Small intestine (tissue), 7 donors: ENCODE data around the gene OFD1. TPM values are rescaled to one million over a fixed set of nuclear protein-coding genes. Genes with fewer than 3 reads are reported as not detected.
A peak's percentile ranks its signal among the peaks of the same experiment; 100 is the strongest.

Source experiments
- DNase-seq, 2 donors: peaks; one replicate each; pipeline versions ENCODE4 v3.0.0 to v3.0.0-alpha.2; 2013
- FAIRE-seq: peaks from 2 replicates; lab custom pipeline; 2012; peaks lifted over from hg19 to GRCh38; lab: Jason Lieb, UNC
- H3K27ac ChIP-seq, 3 donors: one replicate each; pipeline ENCODE4 v1.5.1; 2013; ENCODE audit warnings: low read length in 2 of 3, mild to moderate bottlenecking in 2 of 3, control low read depth in 1 of 3, inconsistent platforms in 1 of 3, low read depth in 1 of 3, moderate library complexity in 1 of 3
- H3K27me3 ChIP-seq, 3 donors: one replicate each; pipeline ENCODE4 v1.6.1; 2013; ENCODE audit warnings: low read length in 3 of 3, inconsistent platforms in 1 of 3; ENCODE audit not compliant: control insufficient read depth in 3 of 3, insufficient read depth in 3 of 3
- H3K36me3 ChIP-seq, 3 donors: one replicate each; pipeline ENCODE4 v1.6.1; 2013; ENCODE audit warnings: low read length in 3 of 3, inconsistent platforms in 1 of 3, low read depth in 1 of 3, mild to moderate bottlenecking in 1 of 3, moderate library complexity in 1 of 3; ENCODE audit not compliant: control insufficient read depth in 3 of 3, insufficient read depth in 2 of 3
- H3K4me1 ChIP-seq, 3 donors: one replicate each; pipeline ENCODE4 v1.6.1; 2013; ENCODE audit warnings: low read length in 2 of 3, inconsistent platforms in 1 of 3, low read depth in 1 of 3, mild to moderate bottlenecking in 1 of 3, moderate library complexity in 1 of 3; ENCODE audit not compliant: control insufficient read depth in 3 of 3, insufficient read depth in 2 of 3
- H3K4me3 ChIP-seq, 3 donors: one replicate each; pipeline ENCODE4 v1.5.1; 2013; ENCODE audit warnings: low read length in 3 of 3, control low read depth in 1 of 3, inconsistent platforms in 1 of 3, low read depth in 1 of 3, mild to moderate bottlenecking in 1 of 3, moderate library complexity in 1 of 3
- H3K9me3 ChIP-seq, 2 donors: one replicate each; pipeline ENCODE4 v1.6.1; 2013; ENCODE audit warnings: low read depth in 1 of 2, low read length in 1 of 2; ENCODE audit not compliant: control insufficient read depth in 2 of 2, insufficient read depth in 1 of 2
- WGBS, 3 donors: extraction: QIAGEN DNeasy Blood & Tissue Kit; methylation state at CpG; one replicate each; pipeline ENCODE4 v1.1.7; 2013; 5-methylcytosine and 5-hydroxymethylcytosine counted together
- polyA plus RNA-seq, 4 donors: library from polyadenylated mRNA; stranded (reverse) in 3 of 4; unstranded in 1 of 4; fragments of 200-250 nt in 3 of 4; fragments of 120-200 nt in 1 of 4; gene quantifications; one replicate each; pipeline versions ENCODE4 v1.2.1 to v1.2.3, GENCODE V29; 2013
- donor health status: healthy with polysubstance abuse.
- donor health status: control.
- donor health status: control.
- donor health status: Bipolar disorder and iron deficiency.
- donor health status: healthy.

OFD1 gene
- polyA plus RNA-seq, 4 donors: 18.3 to 71.3 (median 53.6) TPM

DNA sequence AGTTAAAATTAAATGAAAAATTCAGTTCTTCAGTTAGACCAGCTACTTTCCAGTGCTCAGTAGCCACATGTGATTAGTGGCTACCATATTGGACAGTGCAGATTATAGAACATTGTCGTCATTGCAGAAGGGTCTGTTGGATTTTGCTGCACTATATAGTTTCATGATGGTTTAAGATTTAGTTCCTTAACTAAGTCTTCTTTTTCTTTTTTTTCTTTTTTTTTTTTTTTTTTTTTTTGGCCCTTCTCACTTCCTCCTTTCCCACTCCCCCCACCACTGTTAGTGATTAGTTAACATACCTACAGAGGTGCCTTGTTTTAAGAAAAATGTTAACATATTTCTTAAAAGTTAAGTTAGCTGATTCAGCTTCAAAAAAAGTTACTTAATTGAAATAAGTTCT, 36.6 kb upstream of the OFD1 start:
- Histone ChIP-seq H3K9me3 (no peaks in the 10 kb centered on the region), H3K4me1 (peaks cover 1 to 6% (median 5%) of the 10 kb centered on the region in 3 donors), H3K36me3 (peaks cover 0 to 2% (median 0%) of the 10 kb centered on the region in 3 donors), H3K27ac (peak overlapping the region in 1 of 3 donors; percentile 24), H3K4me3 (no peak overlapping the region), H3K27me3 (no peaks in the 10 kb centered on the region)
- DNase-seq (no peak), FAIRE-seq (no peak)
- WGBS, 3 donors: 83 to 96% (median 89%) methylated on average over 1 of the region's 1 CpG

DNA sequence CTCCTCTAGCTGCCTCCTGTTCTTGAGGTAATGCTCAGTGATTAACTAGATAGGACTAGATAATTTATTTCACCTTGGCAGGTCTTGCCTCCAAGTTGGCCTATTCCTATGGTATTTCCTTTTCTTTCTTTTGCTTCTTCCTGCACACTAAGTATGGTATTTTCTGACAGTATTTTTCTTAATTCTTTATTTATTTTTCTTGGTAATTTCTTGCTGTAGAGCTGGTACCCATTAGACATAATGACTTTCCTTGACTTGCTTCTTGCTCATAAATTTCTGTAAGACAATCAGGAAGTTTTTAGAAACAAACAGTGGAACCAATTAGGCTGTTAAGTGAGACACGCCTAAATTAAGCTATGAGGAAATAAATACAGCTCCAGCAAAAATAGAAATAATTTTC, 36.1 kb upstream of the OFD1 start:
- FAIRE-seq (no peak), DNase-seq (no peak)
- 6 to 41% (median 34%) methylated on average over 1 of the region's 1 CpG for WGBS, 3 donors
- Histone ChIP-seq H3K4me3 (no peak overlapping the region), H3K36me3 (peaks cover 0 to 2% (median 0%) of the 10 kb centered on the region in 3 donors), H3K9me3 (no peaks in the 10 kb centered on the region), H3K27ac (no peak overlapping the region), H3K4me1 (peaks cover 1 to 3% (median 2%) of the 10 kb centered on the region in 3 donors), H3K27me3 (no peaks in the 10 kb centered on the region)

DNA sequence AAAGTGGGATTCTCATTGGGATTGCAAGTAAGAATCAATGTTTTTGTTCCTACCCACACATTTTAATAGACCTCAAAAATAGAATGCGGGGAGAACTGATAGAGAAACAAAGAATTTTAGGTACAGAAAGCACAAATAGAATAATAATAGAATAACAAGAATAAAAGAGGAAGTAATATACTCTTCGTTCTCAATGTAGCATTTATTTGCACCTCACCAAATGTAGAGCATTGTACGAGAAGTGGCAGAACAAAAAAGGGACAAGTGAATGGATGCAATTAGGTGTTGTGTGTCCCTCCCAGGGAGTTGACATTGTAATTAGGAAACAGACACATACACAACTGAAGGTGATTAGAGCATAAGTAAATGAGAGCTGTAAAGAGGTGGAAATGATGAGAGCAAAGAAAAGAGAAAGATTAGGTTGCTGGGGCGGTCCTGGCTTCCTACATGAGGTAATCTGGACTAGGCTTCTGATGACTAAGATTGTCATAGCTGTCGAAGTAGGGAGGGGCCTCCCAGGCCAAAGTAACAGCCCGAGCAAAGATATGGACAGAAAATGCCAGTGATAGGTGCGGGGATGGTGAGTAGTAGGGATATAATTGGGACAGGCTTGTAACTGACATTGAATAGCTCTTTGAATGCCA, 35.2 kb upstream of the OFD1 start:
- no peaks in the 10 kb centered on the region for H3K27me3 ChIP-seq
- FAIRE-seq (no peak), DNase-seq (peak; percentile 67 to 85)
- peaks cover 0 to 2% (median 1%) of the 10 kb centered on the region in 3 donors for H3K4me1 ChIP-seq
- H3K27ac ChIP-seq: peak overlapping the region; percentile 41 to 67 (median 50)
- 34 to 55% (median 50%) methylated on average over 7 of the region's 7 CpGs for WGBS, 3 donors
- no peaks in the 10 kb centered on the region for H3K9me3 ChIP-seq
- peaks cover 0 to 2% (median 0%) of the 10 kb centered on the region in 3 donors for H3K36me3 ChIP-seq
- no peak overlapping the region for H3K4me3 ChIP-seq

- Histone ChIP-seq H3K36me3 (no peaks in the 10 kb centered on the region), H3K27me3 (no peaks in the 10 kb centered on the region), H3K4me1 (peaks cover 0 to 1% (median 0%) of the 10 kb centered on the region in 3 donors), H3K27ac (no peak overlapping the region), H3K4me3 (no peak overlapping the region), H3K9me3 (no peaks in the 10 kb centered on the region)
- FAIRE-seq: no peak
- no peak for DNase-seq
- WGBS, 3 donors: 61 to 80% (median 64%) methylated on average over 4 of the region's 4 CpGs
Observed at GRCh38 chrX:13700380-13700779, 34.2 kb upstream of the OFD1 start.

DNA sequence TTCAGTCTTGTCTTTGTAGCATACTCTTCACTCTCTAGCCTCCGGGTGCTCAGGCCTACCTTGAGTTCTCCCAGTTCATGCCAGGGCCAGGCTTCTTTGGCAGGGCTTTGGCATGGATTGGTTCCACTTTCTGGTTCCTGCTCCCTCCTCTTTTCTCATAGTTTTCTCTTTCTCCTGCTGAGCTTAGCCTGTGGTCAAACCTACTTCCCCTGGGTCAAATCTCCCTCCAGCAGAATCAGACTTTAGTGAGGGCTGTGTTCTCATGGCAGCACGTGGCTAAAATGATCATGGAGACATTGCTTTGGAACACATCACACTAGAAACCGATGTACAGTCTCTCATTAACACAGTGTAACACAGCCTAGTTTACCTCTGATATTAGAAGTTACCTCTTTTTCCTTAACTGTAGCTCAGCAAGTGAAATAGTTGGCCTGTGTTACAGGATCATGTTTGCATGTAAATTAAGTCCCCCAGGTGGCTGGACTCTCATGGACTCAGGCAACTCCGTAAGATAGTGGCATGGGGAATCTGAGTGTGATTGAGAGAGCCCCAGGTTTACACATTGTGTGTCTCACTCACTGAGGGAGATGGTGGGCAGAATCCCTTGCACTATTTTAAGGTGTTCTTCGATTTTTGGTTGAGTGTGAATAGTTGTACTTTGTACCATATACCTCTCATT, 32.3 kb upstream of the OFD1 start:
- Histone ChIP-seq H3K4me1 (peaks cover 0 to 1% (median 0%) of the 10 kb centered on the region in 3 donors), H3K9me3 (no peaks in the 10 kb centered on the region), H3K36me3 (peaks cover 0 to 2% (median 2%) of the 10 kb centered on the region in 3 donors), H3K27ac (no peak overlapping the region), H3K27me3 (no peaks in the 10 kb centered on the region), H3K4me3 (no peak overlapping the region)
- DNase-seq: no peak
- 71 to 89% (median 86%) methylated on average over 5 of the region's 5 CpGs for WGBS, 3 donors
- no peak for FAIRE-seq

DNA sequence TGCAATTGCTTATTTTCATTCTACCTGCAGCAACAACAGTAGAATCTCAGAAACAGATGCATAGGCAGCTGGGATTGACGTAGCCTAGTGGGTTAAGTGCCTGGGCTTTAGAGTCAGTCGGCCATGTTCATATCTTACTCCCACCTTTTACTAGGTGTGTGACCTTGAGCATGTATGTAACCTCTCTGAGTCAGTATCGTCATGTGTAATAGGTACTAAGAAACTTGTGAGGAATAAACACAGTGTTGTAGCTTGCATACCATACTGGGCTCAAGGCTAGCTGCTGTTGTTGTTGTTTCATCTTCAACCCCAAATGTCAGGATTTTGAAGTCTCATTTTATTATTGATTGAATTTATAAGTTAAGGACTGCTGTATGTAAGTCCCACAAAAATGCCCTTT, 31.4 kb upstream of the OFD1 start:
- H3K4me1 ChIP-seq: peaks cover 0 to 1% (median 0%) of the 10 kb centered on the region in 3 donors
- H3K27me3 ChIP-seq: no peaks in the 10 kb centered on the region
- H3K9me3 ChIP-seq: no peaks in the 10 kb centered on the region
- peaks cover 0 to 6% (median 4%) of the 10 kb centered on the region in 3 donors for H3K36me3 ChIP-seq
- no peak for DNase-seq
- no peak for FAIRE-seq
- no peak overlapping the region for H3K4me3 ChIP-seq
- 66 to 74% (median 66%) methylated on average over 3 of the region's 3 CpGs for WGBS, 3 donors
- H3K27ac ChIP-seq: no peak overlapping the region

GRCh38 chrX:13703589-13703988, 31.0 kb upstream of the OFD1 start:
- H3K4me3 ChIP-seq: no peak overlapping the region
- no peaks in the 10 kb centered on the region for H3K27me3 ChIP-seq
- no peak overlapping the region for H3K27ac ChIP-seq
- no peak for FAIRE-seq
- peaks cover 0 to 1% (median 0%) of the 10 kb centered on the region in 3 donors for H3K4me1 ChIP-seq
- DNase-seq: no peak
- 64 to 67% (median 65%) methylated on average over 3 of the region's 3 CpGs for WGBS, 3 donors
- no peaks in the 10 kb centered on the region for H3K9me3 ChIP-seq
- H3K36me3 ChIP-seq: peaks cover 0 to 6% (median 4%) of the 10 kb centered on the region in 3 donors

DNA sequence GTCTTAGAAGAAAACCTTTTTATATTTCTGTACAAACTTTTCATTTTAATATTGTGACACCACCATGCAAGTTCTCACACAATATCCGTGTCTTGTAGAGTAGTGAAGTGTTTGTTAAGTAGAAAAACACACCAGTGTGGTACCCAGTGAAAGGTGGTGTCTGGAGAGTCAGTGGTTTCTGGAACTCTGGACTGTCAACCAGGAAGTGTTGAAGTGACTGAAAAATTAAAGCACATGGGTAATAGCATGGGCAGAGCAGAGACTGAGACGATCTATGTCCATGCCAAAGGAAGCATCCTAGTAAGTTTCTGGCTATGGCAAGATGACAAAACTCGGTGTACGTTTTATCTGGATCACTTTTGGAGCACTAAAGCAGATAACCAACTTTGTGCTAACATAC, 23.4 kb upstream of the OFD1 start:
- no peak overlapping the region for H3K4me3 ChIP-seq
- no peak overlapping the region for H3K27ac ChIP-seq
- DNase-seq (no peak), FAIRE-seq (no peak)
- WGBS, 3 donors: 48 to 78% (median 76%) methylated on average over 4 of the region's 4 CpGs
- H3K36me3 ChIP-seq: peaks cover 2 to 16% (median 8%) of the 10 kb centered on the region in 3 donors
- no peaks in the 10 kb centered on the region for H3K27me3 ChIP-seq
- H3K9me3 ChIP-seq: no peaks in the 10 kb centered on the region
- H3K4me1 ChIP-seq: no peaks in the 10 kb centered on the region
